MM.1S (cell line): ENCODE results near the gene PELI1.
A peak's percentile ranks its signal among the peaks of the same experiment; 100 is the strongest.

Experiments used
- DNase-seq: peaks from one replicate; pipeline ENCODE4 v3.0.0-alpha.2; 2015
- H2AFZ ChIP-seq: fragments of 300-600 bp; sonication (generic); 2 replicates; pipeline ENCODE4 v1.6.0; 2016; ENCODE audit warnings: antibody characterized with exemption, low read length
- H3F3A ChIP-seq: fragments of 300-600 bp; sonication (generic); 2 replicates; pipeline ENCODE4 v1.6.1; 2016; ENCODE audit warnings: mild to moderate bottlenecking, antibody characterized with exemption, low read length, moderate library complexity, mixed read lengths; ENCODE audit not compliant: insufficient read depth
- H3K27ac ChIP-seq: fragments of 300-600 bp; sonication (generic); 2 replicates; pipeline ENCODE4 v1.5.1; 2016; ENCODE audit warnings: mild to moderate bottlenecking, low read length
- H3K27me3 ChIP-seq: fragments of 300-600 bp; sonication (generic); replicated peaks from 2 replicates; pipeline ENCODE4 v1.6.0; 2016; ENCODE audit warnings: low read length; ENCODE audit not compliant: insufficient read depth
- H3K36me3 ChIP-seq: fragments of 300-600 bp; sonication (generic); replicated peaks from 2 replicates; pipeline ENCODE4 v1.6.1; 2016; ENCODE audit warnings: mild to moderate bottlenecking, low read length, mixed read lengths; ENCODE audit not compliant: insufficient read depth
- H3K4me1 ChIP-seq: fragments of 300-600 bp; sonication (generic); 2 replicates; pipeline ENCODE4 v1.6.1; 2016; ENCODE audit warnings: low read length, mixed read lengths
- H3K4me2 ChIP-seq: fragments of 300-600 bp; sonication (generic); 2 replicates; pipeline ENCODE4 v1.6.0; 2016; ENCODE audit warnings: low read depth, low read length
- H3K4me3 ChIP-seq: fragments of 300-600 bp; sonication (generic); 2 replicates; pipeline ENCODE4 v1.5.1; 2016; ENCODE audit warnings: low read length, mixed read lengths
- H3K79me2 ChIP-seq: fragments of 300-600 bp; sonication (generic); 2 replicates; pipeline ENCODE4 v1.6.1; 2016; ENCODE audit warnings: mixed run types, low read length, mixed read lengths
- H3K9ac ChIP-seq: fragments of 300-600 bp; sonication (generic); 2 replicates; pipeline ENCODE4 v1.6.1; 2016; ENCODE audit warnings: low read length, mixed read lengths
- H3K9me2 ChIP-seq: fragments of 300-600 bp; sonication (generic); replicated peaks from 2 replicates; pipeline ENCODE4 v1.6.1; 2016; ENCODE audit warnings: mild to moderate bottlenecking, low read length, mixed read lengths; ENCODE audit not compliant: insufficient read depth
- H3K9me3 ChIP-seq: fragments of 300-600 bp; sonication (generic); replicated peaks from 2 replicates; pipeline ENCODE4 v1.6.1; 2016; ENCODE audit warnings: mild to moderate bottlenecking, low read length, mixed read lengths; ENCODE audit not compliant: insufficient read depth
- H4K20me1 ChIP-seq: fragments of 300-600 bp; sonication (generic); 2 replicates; pipeline ENCODE4 v1.6.1; 2016; ENCODE audit warnings: mild to moderate bottlenecking, low read length, moderate library complexity, mixed read lengths; ENCODE audit not compliant: insufficient read depth
- EZH2 ChIP-seq: fragments of 300-600 bp; sonication (generic); optimal IDR thresholded peaks from 2 replicates; pipeline ENCODE3; 2017; ENCODE audit warnings: low read depth, mild to moderate bottlenecking, antibody characterized with exemption, low read length, mixed read lengths
- EZH2phosphoT487 ChIP-seq: fragments of 300-600 bp; sonication (generic); IDR thresholded peaks from 2 replicates; pipeline ENCODE4 v1.6.1; 2018; ENCODE audit warnings: antibody characterized with exemption, low read length
- TF ChIP-seq, protein P1 (sequence below): fragments of 300-600 bp; sonication (generic); IDR thresholded peaks from 2 replicates; pipeline ENCODE4 v1.5.1; 2016; ENCODE audit warnings: antibody characterized with exemption, low read length, mixed read lengths

The PELI1 gene

DNA sequence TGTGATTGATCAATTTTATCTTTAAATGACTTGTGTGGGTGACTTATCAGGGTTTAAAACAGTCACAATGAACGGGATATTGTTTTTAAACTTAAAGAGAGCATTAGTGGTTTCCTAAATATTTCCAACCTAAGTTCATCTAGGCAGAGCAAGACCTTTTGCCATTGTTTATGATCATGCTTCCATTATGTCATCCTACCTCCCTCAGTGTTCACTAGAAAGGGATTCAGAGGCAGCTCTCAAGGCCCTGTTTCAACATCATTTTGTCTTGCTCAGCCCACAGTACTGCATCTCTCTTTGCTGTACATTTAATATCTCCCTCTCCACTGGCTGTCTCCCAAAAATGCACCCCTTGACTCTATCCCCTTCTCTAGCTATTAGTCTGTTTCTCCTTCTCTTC lies 21.5 kb upstream of the PELI1 start:
- Histone ChIP-seq H3F3A (no peaks in the 10 kb centered on the region), H3K9me3 (no peaks in the 10 kb centered on the region), H3K36me3 (no peaks in the 10 kb centered on the region), H3K4me1 (peaks cover 14% of the 10 kb centered on the region), H3K27me3 (no peaks in the 10 kb centered on the region), H3K9me2 (no peaks in the 10 kb centered on the region), H4K20me1 (no peaks in the 10 kb centered on the region), H3K27ac (no peak overlapping the region), H3K9ac (no peak overlapping the region), H3K4me2 (peak overlapping the region; percentile 12; the same call in 1 of the 2 replicates), H3K4me3 (no peak overlapping the region), H3K79me2 (no peaks in the 10 kb centered on the region), H2AFZ (no peak overlapping the region)
- TF ChIP-seq EZH2phosphoT487, result no peak
- TF ChIP-seq, protein P1, sequence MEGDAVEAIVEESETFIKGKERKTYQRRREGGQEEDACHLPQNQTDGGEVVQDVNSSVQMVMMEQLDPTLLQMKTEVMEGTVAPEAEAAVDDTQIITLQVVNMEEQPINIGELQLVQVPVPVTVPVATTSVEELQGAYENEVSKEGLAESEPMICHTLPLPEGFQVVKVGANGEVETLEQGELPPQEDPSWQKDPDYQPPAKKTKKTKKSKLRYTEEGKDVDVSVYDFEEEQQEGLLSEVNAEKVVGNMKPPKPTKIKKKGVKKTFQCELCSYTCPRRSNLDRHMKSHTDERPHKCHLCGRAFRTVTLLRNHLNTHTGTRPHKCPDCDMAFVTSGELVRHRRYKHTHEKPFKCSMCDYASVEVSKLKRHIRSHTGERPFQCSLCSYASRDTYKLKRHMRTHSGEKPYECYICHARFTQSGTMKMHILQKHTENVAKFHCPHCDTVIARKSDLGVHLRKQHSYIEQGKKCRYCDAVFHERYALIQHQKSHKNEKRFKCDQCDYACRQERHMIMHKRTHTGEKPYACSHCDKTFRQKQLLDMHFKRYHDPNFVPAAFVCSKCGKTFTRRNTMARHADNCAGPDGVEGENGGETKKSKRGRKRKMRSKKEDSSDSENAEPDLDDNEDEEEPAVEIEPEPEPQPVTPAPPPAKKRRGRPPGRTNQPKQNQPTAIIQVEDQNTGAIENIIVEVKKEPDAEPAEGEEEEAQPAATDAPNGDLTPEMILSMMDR, result no peak
- no peak for DNase-seq

DNA sequence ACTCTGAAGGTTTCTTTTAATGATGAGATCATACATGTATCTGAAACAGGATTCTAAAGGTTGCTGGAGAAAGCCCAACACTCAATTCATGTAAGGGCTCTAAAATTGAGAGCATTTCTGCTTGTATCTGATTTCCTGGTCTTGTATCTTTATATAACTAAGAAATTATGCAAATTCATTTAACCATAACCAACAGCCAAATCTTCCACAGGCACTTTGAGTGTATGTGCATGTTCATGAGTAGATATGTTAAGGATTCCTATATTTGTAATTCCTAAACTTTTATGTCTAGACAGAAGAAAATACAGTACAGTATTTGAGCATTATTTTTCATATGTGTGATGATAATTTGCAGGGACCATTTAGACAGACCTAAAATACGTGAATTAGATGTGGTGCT lies 20.4 kb upstream of the PELI1 start:
- no peak overlapping the region for H3K9ac ChIP-seq
- no peak overlapping the region for H3K27ac ChIP-seq
- no peaks in the 10 kb centered on the region for H3K9me3 ChIP-seq
- no peak overlapping the region for H2AFZ ChIP-seq
- TF ChIP-seq EZH2phosphoT487, result no peak
- no peak for TF ChIP-seq EZH2
- TF ChIP-seq, protein P1, result no peak
- H3K4me2 ChIP-seq, result no peak overlapping the region
- no peaks in the 10 kb centered on the region for H3K9me2 ChIP-seq
- no peak overlapping the region for H3K4me3 ChIP-seq
- H4K20me1 ChIP-seq, result no peaks in the 10 kb centered on the region
- no peaks in the 10 kb centered on the region for H3K79me2 ChIP-seq
- H3K27me3 ChIP-seq, result no peaks in the 10 kb centered on the region
- DNase-seq, result no peak
- H3F3A ChIP-seq, result no peaks in the 10 kb centered on the region
- no peaks in the 10 kb centered on the region for H3K36me3 ChIP-seq
- H3K4me1 ChIP-seq, result peaks cover 14% of the 10 kb centered on the region

DNA sequence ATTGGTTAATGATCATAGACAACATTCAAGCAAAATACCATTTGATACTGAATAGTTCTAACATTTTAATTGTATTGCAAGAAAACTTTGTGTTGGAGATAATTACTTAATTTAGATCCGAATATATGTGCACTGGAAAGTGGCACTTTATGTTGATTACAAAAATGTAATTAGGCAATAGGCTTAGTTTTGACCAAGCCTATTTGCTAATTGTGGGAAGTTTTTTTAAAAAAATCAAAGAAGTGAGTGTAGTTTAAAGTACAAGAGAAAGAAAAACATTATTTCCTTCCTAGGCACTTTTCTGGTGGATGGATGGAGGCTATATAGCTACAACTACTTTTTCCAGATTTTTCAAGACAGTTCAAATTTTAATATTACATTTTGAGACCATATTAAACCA lies 18.3 kb upstream of the PELI1 start:
- Histone ChIP-seq H2AFZ (no peak overlapping the region), H3K9me3 (no peaks in the 10 kb centered on the region), H3K27ac (no peak overlapping the region), H3K4me1 (peaks cover 14% of the 10 kb centered on the region), H3K27me3 (no peaks in the 10 kb centered on the region), H3F3A (no peaks in the 10 kb centered on the region), H3K9ac (no peak overlapping the region), H3K36me3 (no peaks in the 10 kb centered on the region), H3K9me2 (no peaks in the 10 kb centered on the region), H3K4me3 (no peak overlapping the region), H3K79me2 (no peaks in the 10 kb centered on the region), H3K4me2 (no peak overlapping the region), H4K20me1 (no peaks in the 10 kb centered on the region)
- DNase-seq, result no peak
- no peak for TF ChIP-seq EZH2phosphoT487
- TF ChIP-seq, protein P1, result no peak
- TF ChIP-seq EZH2, result no peak

DNA sequence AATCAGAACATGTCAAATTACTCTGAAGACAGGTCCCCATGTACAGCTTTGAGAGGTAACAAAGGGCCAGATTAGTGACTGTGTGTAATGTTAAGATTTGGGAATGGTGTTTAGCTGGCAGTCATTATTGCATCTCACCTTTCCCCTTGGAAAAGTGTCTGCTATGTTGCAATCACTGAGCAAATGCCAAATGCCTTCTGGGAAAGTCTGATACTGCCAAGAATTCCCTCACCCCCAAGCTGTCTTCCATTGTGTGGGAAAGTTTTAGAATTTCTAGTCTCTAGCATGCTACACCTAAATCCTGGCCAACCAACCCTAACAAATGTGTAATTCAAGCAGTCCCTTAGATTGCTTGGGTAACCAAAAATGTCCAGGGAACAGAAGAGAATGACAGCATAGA lies 13.6 kb upstream of the PELI1 start:
- TF ChIP-seq, protein P1, result no peak
- no peak for TF ChIP-seq EZH2phosphoT487
- H3K9me2 ChIP-seq, result no peaks in the 10 kb centered on the region
- H3K9ac ChIP-seq, result no peak overlapping the region
- H3K4me2 ChIP-seq, result no peak overlapping the region
- no peaks in the 10 kb centered on the region for H3K4me1 ChIP-seq
- no peak for DNase-seq
- H3K9me3 ChIP-seq, result no peaks in the 10 kb centered on the region
- H3F3A ChIP-seq, result no peaks in the 10 kb centered on the region
- H3K4me3 ChIP-seq, result no peak overlapping the region
- H4K20me1 ChIP-seq, result no peaks in the 10 kb centered on the region
- no peak overlapping the region for H2AFZ ChIP-seq
- H3K27me3 ChIP-seq, result no peaks in the 10 kb centered on the region
- no peaks in the 10 kb centered on the region for H3K36me3 ChIP-seq
- no peak overlapping the region for H3K27ac ChIP-seq
- no peaks in the 10 kb centered on the region for H3K79me2 ChIP-seq
